ENCODE results near the gene DLG2.

DNA sequence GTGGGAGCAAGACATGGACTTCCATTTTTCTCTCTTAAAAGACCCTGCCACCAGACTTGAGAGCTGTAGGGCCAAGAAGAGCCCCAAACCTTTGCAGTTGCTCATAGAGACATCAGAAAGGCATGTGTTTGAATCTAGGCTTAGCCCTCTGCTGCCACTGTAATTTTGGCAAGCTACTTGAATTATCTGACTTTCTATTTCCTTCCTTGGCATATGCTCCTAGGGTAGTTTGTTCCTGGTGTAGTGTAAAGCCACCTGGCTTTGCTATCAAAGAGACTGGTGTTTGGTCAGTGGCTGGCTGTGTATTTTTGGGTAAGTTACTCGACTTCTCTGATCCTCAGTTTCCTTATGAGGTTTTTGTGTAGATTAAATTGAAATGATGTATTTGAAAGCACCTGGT is 2088.9 kb downstream of the DLG2 start:
- TF ChIP-seq EZH2phosphoT487 (IDR thresholded peaks at IDR 0.05; ENCODE audit: low read length) (no peak), CTCF (IDR thresholded peaks at IDR 0.05; ENCODE audit: low read length) (no peak)

Measured in MM.1S (cell line).